ENCODE results near the gene RASL12.

RASL12 gene

DNA sequence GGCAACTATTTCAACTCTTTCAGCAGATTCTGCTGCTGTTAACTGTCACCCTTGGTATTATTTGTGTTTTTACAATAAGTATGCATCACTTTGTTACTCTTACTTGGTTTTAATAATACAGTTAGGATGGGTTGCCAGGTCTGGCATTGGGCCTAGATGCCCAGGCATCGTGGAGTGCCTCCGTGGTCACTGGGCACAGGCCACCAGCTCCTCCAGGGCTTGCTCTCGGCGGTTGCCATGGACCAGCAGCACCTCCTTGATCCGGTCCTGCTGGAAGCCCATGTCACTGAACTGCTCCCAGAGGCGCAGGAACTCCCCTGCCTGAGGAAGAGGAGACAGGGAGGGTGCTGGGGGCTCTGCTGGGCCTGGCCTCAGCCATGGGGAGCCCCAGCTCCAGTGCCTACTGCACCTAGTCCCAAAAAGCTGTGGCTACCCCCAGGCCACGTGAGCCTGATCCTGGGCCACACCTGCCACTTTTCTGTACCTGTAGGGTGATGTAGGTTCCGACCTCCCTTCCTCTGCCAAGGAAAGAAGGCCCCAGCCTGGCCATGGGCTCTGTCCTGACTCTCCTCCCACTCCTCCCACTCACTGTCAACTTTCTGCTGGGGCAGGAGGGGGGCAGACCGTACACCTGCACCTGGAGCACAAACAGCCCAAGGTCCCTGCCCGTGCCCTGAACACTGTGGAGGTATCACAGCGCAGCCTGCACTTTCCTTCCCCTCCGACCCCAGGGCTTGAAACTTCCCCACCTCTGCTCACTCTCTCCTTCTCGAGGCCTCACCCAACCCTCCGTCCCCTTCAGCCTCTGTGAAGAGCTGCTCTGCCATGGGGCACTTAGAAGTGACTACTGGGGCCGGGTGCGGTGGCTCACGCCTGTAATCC, 25.4 kb upstream of the RASL12 start:
- no peak for DNase-seq

DNA sequence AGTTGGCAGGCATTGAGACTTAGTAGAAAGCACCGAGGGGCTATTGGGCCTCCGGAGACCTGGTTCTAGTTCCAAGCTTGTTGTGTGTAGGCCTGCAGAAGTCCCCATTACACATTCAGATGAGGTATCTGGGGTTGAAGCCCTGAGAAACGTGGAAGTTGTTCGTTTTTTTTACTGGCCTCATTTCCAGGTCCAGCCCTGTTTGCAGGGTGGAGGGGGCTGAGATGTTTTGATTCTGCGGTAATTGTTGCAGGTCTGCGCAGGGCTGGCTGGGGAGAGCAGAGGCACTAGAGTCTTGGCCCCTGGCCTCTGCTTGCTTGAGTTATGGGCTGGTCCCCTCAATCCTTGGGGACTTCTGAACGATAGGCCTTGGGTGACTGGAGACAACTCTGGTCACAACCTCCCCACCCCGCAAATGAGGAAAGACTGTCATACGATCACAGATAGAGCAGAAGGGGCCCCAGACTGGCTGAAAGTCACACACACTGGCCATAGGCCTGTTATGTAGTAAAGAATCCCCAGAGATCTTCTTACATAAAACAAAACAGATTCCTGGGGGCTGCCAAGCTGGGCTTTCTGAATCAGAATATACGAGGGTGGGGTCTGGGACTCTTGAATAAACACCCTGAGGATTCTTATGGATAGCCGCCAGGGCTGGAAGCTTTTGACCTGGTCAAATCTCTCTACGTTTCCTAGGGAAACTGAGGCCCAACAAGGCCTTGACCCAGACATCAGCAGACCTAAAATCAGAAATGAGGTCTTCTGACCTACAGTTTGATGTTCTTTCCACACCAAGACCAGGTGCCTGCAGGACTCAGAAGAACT, 24.4 kb upstream of the RASL12 start:
- DNase-seq: no peak

DNA sequence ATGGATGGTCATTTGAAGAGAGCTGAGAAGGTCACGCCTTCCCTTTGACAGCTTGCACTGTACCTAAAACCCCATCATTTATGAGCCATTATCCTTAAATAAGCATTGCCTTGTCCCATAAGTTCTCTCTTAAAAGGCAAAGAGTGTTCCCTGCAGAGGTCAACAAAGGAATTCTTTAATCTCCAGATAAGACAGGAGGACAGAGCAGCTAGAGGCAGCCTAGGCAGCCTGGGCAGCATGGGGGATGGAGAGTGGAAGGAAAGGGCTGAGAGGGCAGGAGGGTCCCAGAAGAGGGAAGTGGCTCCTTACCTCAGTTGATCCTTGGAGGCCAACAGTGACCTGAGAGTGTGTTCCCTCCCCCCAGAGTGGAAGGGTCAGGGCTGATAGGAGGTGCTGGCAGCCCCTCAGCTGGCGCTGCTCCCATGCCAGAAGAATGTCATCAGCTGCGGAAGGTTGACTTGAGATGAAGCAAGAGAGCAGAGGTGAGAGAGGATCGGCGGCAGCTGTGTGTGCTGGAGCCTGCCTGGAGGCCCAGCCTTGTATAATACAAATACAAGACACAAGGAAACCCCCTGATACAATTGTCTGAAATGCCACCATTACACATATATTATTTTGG, 21.5 kb upstream of the RASL12 start:
- DNase-seq: no peak

DNA sequence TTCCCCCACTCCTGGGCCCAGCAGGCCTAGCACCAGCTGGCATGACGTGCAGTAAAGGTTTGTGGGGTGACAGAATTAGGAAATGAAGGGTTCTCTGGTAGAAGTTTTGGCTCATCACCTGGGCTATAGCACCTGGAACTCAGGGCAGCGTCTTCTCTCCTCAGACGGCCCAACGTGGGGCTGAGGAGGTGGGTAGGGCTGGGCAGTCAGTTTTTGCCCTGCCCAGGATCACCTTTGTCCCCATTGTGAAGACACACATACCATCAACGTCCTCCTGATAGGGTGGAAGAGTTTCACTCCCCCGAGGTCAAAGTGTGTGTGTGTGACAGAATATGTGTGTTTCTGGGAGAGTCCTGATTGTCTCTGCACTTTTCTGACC, 20.8 kb upstream of the RASL12 start:
- no peak for DNase-seq

DNA sequence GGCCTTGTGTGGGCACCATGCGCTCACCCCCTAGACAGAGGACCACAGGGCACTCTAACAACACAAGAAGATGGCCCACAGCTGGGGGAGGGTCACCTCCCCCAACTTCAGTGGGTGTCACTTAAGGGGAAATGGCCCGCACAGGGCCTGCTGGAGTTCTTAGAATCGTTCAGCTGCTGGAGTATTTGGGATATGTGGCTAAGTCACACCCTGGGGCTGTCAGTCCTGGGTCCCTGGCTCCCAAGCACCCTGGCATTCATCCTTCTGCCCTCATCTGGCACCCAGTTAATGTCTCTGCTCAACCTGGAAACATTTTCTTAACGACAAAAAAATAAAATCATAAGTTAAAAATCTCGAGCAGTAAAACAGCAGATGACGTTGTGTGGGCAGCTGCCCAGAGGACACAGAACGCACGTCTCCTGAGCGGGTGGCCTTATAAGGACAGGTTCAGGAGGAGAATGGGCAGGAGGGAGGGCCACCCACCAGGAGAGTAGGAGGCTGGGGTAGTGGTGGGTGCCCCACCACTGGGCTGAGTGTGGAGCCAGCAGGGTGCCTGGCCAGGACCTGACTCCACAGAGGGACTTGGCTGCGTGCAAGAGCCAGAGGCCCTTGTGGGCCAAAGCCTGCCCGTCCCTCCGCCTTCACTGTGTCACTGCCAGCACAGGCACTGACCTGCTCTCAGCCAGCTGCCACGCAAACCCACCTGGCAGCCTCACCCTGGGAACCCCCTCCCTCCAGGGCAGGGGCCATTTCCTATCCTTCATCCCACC, 20.3 kb upstream of the RASL12 start:
- DNase-seq: no peak

DNA sequence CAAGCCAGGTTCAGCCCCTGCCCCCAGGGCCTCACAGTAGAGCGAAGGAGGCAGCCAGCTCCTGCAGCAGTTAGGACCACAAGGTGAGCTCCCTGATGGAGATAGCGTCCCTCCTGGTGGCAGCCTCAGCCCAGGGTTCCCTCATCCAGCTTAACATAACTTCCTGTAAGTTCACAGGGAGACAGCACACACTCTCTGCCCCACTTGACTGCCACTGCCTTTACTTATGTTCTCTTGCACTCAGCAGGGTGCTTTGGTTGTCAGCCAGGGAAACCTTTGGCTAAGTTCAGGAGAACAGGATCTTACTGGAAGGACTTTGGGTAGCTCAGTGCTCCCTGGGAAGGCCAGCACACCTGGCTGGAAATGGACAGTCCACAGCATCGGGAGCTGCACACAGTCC, 19.6 kb upstream of the RASL12 start:
- DNase-seq: no peak

DNA sequence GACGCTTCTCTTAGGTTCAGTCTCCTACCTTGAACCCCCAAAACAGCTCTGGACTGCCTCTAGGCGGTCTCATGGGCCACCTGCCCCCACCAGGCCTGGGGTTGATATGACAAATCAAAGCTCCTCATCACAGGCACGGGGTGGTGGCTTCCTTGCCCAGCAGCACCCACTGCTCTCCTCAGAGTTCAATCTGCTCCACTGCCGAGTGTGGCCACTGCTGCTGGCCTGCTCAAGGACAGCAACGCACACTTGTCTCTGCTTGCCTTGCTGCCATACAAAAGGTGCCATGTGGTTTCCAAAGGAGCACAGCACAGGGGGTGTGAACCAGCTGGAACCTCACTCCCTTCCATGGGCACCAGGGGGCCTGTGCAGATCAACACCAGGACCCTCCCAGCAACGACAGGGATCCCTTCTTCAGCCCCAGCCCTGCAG, 18.9 kb upstream of the RASL12 start:
- DNase-seq: no peak

DNA sequence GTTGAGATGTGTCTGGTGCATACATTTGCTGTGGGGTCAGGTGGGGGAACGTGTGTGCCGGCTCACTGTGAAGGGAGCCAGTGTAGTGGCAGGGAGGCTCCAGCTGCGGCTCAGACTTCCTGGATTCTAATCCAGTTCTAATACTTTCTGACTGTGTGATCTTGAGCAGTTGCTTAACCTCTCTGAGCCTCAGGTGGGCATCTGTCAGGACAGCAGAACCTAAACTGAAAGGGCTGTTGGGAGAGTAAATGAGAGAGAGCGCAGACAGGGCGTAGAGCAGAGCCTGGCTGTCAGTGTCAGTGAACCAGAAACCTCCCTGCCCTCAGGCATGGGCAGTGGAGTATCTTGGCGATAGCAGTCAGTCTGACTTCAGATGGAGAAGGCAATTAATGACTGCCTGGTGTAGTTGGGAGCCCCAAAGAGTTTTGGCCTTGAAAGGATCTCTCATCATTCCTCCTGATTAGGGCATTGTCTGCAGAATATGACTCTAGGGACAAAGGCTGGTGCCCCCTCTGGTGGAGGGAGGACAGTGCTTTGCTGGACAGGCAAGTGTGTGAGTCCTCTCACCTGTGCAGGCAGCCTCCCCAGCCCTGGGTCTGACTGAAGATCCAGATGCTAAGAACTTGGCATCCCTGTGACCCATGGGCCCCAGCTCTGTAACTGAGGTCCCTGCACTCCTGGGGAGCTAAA, 18.3 kb upstream of the RASL12 start:
- no peak for DNase-seq

DNA sequence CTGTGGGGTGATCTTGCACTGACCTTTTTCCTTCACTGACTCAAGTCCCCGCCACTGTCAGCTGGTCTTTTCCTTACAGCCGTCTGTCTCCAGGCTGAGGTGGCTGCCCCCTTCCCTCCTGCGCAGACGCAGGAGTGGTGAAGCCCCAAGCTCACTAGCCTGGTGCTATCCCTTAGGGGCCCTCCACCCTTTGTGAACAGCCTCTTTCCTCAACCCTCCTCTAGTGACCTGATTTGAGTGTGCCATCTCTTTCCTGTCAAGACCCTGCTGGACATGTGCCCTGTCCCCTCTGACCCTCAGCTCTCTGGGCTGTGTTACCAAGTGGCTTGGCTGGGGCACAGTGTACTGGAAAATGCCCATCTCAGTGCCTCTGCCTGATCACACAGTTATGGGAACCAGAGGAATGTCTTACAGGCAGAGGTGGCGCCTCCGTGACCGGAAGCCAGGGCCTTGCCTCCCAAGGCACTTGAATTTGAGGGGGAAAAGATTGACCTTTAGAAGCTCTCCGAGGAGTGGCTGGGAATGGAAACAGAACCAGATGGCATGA, 17.5 kb upstream of the RASL12 start:
- DNase-seq: no peak

DNA sequence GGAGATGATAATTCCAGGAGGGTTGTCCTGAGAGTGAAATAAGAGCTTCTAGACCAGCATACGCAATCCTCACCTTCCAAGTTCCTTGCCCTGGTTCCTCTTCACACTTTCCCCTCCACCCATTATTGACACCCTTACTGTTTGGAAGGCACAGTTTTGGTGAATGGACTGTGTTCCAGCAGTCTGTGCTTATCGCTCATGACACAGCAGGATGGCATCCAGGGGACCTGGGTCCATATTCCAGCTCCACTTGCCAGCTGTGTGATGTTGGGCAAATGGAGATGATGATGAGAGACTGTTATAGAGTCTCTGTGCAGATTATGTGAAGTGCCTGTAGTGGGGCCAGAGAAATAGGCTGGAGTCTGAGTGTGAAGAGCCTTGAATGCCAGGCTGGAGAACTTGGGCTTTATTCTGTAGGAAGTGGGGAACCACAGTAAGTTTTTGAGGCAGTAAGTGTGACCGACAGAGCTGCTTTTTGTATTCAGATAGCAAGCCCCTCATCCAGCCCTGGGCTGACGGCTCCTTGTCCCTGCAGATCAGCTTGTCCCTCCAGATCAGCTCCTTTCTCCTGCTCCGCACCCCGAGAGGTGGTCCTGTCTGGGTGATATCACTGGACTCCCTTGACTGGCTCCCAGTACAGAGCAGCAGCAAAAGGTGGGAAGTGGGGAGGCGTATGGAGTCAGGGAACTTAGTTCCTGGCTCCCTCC, 16.9 kb upstream of the RASL12 start:
- no peak for DNase-seq

DNA sequence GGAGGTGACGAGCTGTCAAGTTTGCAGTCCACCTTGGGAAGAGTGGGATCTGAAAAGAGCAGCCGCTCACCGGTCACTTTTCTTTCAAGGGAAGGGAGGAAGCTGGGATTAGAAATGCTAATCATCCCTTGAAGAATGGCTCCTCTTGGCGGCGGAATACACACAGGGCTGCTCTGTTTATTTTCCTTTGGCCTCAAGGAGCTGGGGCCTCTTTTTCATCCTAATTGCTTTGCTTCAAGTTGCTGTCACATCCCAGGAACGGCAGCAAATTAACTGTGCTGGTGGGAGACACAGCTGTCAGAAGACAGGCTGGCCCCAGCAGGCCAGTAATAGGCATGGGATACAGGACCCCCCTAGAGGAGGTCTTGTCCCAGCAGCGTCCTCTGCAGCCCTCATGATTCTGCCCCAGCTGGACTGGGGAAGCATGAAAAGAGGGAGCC, 15.5 kb upstream of the RASL12 start:
- DNase-seq: no peak

DNA sequence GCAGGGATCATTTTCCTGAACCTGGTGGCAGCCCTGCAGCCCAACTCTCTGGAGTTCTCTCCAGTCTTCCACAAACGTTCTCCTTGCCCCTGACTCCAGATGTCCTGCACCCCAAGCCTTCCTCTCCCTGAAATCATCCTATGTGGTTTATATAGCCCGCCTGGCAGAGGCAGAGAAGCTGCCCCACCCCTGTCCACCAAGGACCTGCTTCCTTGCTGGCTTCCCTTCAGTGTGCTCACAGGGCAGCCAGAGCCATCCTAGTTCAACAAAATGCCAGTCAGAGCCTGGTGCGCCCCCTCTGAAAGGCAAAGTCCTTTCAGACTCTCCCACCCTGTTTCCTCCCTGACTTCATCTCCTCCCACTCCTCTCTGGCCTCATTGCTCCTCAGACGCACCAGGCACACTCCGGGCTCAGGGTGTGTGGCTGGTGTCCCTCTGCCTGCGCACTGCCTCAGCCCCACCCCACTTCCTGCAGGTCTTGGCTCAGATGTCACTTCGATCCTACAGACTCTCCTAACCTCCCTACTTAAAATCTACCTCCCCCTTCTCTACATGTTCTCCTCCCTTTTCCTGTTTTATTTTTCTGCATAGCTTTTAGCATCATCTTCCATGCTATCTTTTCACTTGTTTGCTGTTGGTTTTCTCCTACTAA, 14.6 kb upstream of the RASL12 start:
- DNase-seq: peak in 1 of 5 donors; percentile 7

DNA sequence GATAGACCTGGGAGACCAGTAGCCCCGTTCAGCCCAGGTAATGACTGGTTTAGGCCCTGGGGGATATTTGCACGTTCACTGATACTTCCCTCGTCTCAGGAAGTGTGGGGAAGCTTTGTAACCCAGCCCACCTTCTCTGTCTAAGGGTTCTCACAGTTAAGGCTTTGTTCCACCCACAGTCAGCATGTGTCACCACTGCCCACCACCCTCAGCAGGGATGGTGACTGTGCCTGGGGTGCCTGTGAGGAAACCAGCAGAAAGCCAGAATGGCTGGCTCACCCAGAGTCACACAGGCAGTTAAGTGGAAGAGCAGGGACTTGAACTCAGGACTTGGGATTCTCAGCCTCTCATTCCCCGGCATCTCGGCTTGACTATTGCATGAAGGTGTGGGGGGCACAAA, 14.0 kb upstream of the RASL12 start:
- no peak for DNase-seq

DNA sequence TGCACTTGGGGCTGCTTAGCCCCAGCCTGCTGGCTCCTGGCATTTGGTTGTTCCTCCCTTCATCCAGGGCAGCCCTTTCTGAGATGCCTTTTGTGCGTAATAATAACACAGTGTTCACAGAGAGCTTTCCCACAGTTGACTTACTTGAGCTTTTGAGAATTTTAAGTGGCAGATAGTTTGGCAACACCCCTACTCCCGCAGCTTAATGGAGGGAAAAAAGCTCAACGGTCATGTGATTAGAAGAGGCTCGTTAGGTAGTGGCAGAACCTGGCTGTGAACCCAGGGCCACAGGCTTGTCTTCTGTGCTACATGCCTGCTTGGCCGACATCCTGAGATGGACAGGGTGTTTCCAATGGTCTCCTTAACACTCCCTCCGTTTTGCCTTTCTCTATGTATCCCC, 13.5 kb upstream of the RASL12 start:
- DNase-seq: no peak

DNA sequence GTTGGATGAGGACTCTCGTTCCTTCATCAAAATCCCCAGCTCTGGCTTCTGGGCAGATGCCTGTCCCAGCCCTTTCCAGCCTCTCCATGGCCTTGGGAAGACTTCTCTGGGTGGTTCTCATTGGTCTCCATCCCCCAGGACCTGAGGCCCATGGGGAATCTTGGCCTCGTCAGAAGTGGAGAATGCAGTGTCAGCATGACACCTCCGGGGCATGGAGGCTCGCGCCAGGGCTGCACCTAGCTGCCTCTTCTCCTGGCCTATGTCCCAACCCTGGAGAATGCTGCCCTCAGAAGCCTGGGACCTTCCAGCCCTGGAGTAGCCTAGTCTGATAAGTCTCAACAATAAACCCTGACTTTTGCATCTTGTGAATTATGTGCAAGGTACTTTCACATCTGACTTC, 11.8 kb upstream of the RASL12 start:
- DNase-seq: no peak

DNA sequence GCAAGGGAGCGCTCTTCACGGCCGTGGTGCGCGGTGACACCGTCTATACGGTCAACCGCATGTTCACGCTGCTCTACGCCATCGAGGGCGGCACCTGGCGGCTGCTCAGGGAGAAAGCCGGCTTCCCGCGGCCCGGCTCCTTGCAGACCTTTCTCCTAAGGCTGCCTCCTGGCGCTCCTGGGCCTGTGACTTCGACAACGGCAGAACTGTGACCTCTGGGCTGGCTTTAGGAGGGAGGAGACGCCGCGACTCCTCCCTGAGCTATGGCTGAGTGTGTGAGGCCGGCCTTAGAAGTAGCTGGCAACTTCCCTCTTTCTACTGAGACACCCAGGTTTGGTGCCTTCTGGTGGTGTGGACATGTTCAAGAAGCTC, 10.2 kb upstream of the RASL12 start:
- DNase-seq: peak in 3 of 5 donors; percentile 26 to 35 (median 35)

DNA sequence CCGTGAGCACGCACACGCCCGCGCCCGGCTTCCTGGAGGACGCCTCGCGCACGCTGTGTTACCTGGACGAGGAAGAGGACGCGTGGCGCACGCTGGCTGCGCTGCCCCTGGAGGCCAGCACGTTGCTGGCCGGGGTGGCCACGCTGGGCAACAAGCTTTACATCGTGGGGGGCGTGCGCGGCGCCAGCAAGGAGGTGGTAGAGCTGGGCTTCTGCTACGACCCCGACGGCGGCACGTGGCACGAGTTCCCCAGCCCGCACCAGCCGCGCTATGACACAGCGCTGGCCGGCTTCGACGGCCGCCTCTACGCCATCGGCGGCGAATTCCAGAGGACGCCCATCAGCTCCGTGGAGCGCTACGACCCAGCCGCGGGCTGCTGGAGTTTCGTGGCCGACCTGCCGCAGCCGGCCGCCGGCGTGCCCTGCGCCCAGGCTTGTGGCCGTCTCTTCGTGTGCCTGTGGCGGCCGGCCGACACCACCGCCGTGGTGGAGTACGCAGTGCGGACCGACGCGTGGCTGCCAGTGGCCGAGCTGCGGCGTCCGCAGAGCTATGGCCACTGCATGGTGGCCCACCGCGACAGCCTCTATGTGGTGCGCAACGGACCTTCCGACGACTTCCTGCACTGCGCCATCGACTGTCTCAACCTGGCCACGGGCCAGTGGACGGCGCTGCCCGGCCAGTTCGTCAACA, 9.6 kb upstream of the RASL12 start:
- no peak for DNase-seq

DNA sequence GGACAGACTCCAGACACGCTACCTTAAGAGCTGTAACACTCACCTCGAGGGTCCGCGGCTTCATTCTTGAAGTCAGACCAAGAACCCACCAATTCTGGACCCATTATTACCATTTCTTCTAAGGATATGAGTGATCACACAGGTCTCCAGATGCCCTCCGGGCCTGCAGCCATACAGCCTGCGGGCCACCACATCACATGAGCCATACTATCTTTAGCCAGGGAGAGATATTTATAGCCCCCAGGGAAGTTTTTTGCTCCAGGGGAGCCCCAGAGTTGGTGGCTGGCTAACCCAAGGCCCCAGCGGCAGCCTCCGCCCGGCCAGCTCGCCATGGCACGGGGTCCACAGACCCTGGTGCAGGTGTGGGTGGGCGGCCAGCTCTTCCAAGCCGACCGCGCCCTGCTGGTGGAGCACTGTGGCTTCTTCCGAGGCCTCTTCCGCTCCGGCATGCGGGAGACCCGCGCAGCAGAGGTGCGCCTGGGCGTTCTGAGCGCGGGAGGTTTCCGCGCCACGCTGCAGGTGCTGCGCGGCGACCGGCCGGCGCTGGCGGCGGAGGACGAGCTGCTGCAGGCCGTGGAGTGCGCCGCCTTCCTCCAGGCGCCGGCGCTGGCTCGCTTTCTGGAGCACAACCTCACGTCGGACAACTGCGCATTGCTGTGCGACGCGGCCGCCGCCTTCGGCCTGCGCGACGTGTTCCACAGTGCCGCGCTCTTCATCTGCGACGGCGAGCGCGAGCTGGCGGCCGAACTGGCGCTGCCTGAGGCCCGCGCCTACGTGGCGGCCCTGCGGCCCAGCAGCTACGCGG, 8.9 kb upstream of the RASL12 start, which contains the start of gene KBTBD13:
KBTBD13 (plus strand) TSS at position 261 of the 805 bp plus-strand sequence; CDS start at position 331, 70 bp downstream.
- DNase-seq: no peak
